DMS79 (cell line): ENCODE results near the gene TMEM200A.

Experiments used
- DNase-seq: peaks from one replicate; lab custom pipeline; 2025; lab: John Stamatoyannopoulos, UW

TMEM200A gene

GRCh38 chr6:130425537-130425936, 59.7 kb downstream of the TMEM200A start:
- no peak for DNase-seq

DNA sequence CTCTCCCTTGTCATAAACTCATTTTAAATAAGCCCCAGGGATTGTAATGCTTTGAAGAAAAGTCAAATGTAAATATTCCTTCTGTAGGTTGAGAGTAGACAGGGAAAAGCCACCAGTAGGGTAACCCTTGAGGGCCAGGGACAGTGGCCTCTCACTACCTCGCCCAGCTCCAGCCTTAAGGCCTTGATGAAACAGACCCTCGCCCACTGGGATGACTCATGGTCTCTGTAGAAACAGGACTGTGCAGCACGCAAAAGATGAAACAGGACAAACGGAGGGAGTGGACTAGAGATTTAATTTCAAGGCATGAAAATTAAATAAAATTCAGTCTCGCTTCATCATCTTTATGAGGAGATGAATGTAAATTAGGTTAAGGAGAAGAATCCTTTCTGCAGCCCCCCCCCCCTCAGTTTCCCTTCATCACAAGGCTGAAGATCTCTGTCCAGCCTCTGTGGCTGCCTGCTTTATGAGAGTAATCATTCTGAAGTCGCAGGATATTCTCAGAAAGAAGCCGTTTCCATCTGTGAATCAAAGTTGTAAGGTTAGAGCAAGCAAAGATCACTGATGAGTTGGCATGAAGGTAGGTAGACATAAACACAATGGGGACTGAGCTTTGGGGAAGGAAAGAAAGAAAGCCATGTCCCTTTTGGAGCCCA, 60.4 kb downstream of the TMEM200A start:
- DNase-seq = no peak

DNA sequence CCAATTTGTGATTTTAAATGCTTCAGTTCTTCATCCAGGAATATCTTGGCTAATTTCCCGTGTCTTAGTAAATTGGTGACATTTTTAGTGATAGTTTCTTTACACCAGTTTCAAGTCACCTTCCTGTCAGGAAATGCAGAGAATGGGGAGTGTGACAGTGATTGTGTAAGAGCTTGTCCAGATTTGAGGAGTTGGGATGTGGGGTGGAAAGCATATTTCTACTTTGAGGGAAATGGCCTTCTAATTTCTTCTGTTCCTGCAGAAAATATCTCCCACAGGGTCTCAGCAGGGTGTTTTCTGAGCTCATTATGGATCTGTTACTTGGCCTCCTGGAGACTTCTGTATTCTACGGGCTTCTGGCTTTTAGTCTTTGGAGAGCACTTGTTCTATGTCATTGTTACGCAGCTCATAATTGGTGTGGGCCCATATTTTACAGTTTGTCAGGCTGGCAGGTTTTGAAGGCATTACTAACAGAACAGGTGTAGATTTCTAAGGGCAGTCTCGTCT, 65.6 kb downstream of the TMEM200A start:
- DNase-seq = no peak

DNA sequence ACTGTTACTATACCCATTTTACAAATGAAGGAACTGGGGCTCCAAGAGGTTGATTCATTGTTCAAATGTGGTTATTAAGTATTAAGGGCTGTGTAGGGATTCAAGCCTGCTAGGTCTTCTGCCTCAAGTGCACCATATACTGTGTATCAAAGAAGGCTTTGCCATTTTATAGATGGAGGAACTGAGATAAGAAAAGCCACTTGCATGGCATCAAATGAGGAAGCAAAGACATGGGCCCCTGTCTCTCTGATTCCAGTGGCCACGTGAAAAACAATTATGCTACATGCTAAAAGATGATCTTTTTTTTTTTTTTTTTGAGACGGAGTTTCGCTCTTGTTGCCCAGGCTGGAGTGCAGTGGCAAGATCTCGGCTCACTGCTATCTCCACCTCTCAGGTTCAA, 67.0 kb downstream of the TMEM200A start:
- DNase-seq = no peak

DNA sequence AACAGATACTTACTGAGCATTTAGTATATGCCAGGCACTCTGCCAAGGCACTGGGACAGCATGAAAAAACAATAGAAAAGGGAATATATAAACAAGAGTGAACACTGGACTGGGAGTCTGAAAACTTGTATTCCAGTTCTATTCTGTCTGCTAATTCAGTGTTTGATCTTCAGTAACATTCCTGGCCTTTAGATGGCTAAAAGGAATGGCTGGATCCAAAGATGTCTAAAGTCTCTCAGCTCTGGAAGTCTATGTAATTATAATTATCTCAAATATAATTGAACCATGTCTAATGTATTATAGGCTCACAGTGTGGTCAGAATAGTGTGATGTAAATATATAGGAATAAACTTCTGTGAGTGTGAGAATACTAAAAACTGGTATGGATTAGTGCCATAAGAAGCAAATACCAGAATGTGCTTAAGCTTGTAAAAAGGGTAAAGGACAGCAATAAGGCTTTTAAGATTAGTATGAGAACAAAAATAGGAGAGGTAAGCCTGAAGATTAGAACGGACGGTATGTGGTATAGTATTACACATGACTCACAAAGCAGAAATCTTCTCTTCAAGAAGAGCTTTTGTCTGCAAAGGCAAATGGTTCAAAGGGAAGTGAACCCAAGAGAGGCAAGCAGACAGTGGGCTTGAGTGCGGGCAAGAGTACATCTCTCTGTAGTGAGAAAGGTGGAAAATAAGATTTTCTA, 68.5 kb downstream of the TMEM200A start:
- DNase-seq = no peak

DNA sequence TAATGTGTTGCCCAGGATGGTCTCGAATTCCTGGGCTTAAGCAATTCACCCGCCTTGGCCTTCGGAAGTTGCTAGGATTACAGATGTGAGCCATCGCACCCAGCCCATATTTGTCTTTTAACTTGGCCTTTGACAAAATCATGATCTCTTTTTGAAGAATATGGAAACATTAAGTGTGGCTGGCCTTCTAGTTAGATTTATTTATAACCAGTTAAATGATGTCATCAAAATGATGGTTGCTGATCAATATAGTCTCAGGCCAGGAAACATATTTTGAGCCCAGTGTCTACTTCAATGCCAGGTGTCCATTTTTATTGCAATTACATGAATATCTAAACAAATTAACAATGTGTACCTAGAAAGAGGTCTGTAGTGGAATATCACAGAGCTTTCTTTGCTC, 69.4 kb downstream of the TMEM200A start:
- DNase-seq = no peak

GRCh38 chr6:130437961-130438360, 72.1 kb downstream of the TMEM200A start:
- DNase-seq = no peak

DNA sequence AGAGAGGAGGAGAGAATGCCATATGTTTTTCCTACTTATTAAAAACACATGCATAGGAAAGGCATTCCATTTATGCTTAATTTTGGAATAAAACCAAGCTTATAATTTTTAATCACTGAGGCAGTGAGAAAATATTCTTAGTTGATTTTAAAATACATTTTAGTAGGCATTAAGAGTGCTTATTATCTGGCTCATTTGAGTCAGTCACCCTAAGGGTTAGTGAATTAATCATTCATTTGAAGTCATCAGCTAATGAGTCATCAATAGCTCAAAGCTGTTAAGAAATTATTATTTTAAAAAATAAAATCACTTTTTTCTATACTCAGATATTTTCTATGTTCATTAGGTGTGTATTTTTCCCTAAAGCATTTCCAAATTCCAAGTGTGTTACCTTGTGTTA, 81.6 kb downstream of the TMEM200A start:
- no peak for DNase-seq

- no peak for DNase-seq
Observed at GRCh38 chr6:130452336-130452735, 86.5 kb downstream of the TMEM200A start.

GRCh38 chr6:130453230-130453629, 87.4 kb downstream of the TMEM200A start:
- DNase-seq = no peak

GRCh38 chr6:130457605-130458004, 91.8 kb downstream of the TMEM200A start:
- no peak for DNase-seq

- no peak for DNase-seq
Observed at GRCh38 chr6:130459316-130459715, 93.5 kb downstream of the TMEM200A start.

GRCh38 chr6:130460934-130461333, 95.1 kb downstream of the TMEM200A start:
- no peak for DNase-seq

- no peak for DNase-seq
Observed at GRCh38 chr6:130466052-130466747, 100.4 kb downstream of the TMEM200A start.

DNA sequence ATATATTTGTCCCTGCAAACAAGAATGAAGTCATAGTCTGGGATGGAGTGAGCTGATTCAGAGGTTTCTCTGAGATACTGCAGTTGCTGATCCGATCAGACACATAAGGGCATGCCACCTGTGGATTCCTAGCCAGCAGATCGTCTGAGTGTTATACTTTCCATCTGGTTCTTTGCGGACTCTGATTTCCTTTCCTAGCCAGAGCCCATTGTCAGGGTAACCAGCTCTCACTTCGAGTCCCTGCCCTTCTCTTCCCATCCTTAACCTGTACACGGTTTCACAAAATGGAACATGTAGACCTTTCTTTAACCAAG, 100.9 kb downstream of the TMEM200A start:
- no peak for DNase-seq

- no peak for DNase-seq
Observed at GRCh38 chr6:130467146-130468050, 101.6 kb downstream of the TMEM200A start.

DNA sequence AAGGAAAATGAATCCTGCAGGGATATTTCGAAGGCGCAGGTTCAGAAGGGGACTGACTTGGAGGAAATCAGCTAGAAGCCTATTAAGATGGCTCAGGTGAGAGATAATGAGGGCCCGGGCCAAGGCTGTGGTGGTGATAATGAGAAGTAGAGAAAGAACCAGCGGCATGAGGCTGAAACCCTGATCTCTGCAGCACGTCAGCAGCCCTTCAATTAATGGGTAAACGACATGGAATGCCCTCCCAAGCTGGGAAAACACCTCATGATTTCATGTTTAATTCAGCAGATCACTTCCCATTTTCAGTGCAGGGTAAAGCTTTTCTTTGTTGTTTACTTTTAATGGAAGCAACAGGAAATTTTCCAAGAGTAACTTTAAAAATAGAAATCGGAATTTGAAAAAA, 104.9 kb downstream of the TMEM200A start:
- DNase-seq = no peak

GRCh38 chr6:130473886-130474285, 108.1 kb downstream of the TMEM200A start:
- no peak for DNase-seq

- DNase-seq = no peak
Observed at GRCh38 chr6:130482645-130483390, 117.0 kb downstream of the TMEM200A start.

- no peak for DNase-seq
Observed at GRCh38 chr6:130485870-130486269, 120.1 kb downstream of the TMEM200A start.

DNA sequence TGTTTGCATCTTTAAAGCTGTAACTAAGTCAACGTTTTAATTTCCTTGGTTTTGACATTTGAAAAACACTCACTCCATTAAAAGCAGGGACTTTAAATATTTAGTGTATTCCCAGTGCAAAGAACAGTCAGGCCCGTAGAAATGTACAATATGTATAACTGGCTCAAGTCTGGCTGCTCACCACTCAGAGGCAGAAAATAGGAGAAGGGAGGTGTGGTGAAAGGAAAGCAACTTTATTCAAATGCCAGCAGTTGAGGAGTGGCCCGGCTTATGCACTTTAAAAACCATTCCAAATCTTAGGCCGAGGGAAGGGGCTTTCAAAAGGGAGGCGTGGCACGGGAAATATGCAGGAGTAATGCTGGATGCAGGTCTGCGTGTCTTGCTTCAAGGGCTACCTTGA, 120.6 kb downstream of the TMEM200A start:
- DNase-seq = no peak
